CD14-positive monocyte (primary cell): ENCODE results near the gene CBY2. TPM values are rescaled to one million over a fixed set of nuclear protein-coding genes. Genes with fewer than 3 reads are reported as not detected.

ENCODE experiments used
- DNase-seq, 3 donors: peaks; one replicate each; pipeline ENCODE4 v3.0.0-alpha.2; 2011 to 2022
- H2AFZ ChIP-seq: 2 replicates; pipeline ENCODE4 v1.6.0; 2012; ENCODE audit warnings: mild to moderate bottlenecking, low read depth, low read length, inconsistent platforms; ENCODE audit not compliant: insufficient read depth, poor library complexity, severe bottlenecking
- H3K27ac ChIP-seq, 2 donors: 1 replicate in 1 of 2; 2 replicates in 1 of 2; pipeline ENCODE4 v1.5.1; 2012 to 2013; ENCODE audit warnings: low read length in 2 of 2, control low read depth in 1 of 2, inconsistent platforms in 1 of 2, low read depth in 1 of 2, mild to moderate bottlenecking in 1 of 2
- H3K27me3 ChIP-seq, 2 donors: one replicate each; pipeline versions ENCODE4 v1.6.0 to v1.6.1; 2011 to 2013; ENCODE audit warnings: low read length in 2 of 2; ENCODE audit not compliant: control insufficient read depth in 2 of 2, insufficient read depth in 2 of 2
- H3K36me3 ChIP-seq, 2 donors: replicated peaks in 1 of 2; 1 replicate in 1 of 2; 2 replicates in 1 of 2; pipeline versions ENCODE4 v1.5.1 to v1.6.1; 2012 to 2013; ENCODE audit warnings: low read length in 2 of 2, control low read depth in 1 of 2, inconsistent platforms in 1 of 2, mild to moderate bottlenecking in 1 of 2; ENCODE audit not compliant: insufficient read depth in 2 of 2, control insufficient read depth in 1 of 2
- H3K4me1 ChIP-seq, 2 donors: 1 replicate in 1 of 2; 2 replicates in 1 of 2; pipeline versions ENCODE4 v1.5.1 to v1.6.1; 2012 to 2013; ENCODE audit warnings: low read length in 2 of 2, control low read depth in 1 of 2, inconsistent platforms in 1 of 2, mild to moderate bottlenecking in 1 of 2, moderate library complexity in 1 of 2; ENCODE audit not compliant: insufficient read depth in 2 of 2, control insufficient read depth in 1 of 2
- H3K4me2 ChIP-seq: replicated peaks from 2 replicates; pipeline ENCODE3; 2012; ENCODE audit warnings: low read length, moderate library complexity, mild to moderate bottlenecking; ENCODE audit not compliant: poor library complexity, severe bottlenecking; ENCODE audit errors: extremely low read depth
- H3K4me3 ChIP-seq, 3 experiments: fragments of 200-600 bp in 1 of 3; sonication (generic) in 1 of 3; replicated peaks in 1 of 3; 1 replicate in 2 of 3; 2 replicates in 1 of 3; pipeline ENCODE4 v1.5.1; 2011 to 2013; ENCODE audit warnings: low read length in 3 of 3, mild to moderate bottlenecking in 3 of 3, control low read depth in 2 of 3, low read depth in 2 of 3, inconsistent platforms in 1 of 3, moderate library complexity in 1 of 3
- H3K79me2 ChIP-seq: 2 replicates; pipeline ENCODE4 v1.6.0; 2012; ENCODE audit warnings: mild to moderate bottlenecking, control low read depth, inconsistent platforms, low read length, moderate library complexity; ENCODE audit not compliant: insufficient read depth
- H3K9ac ChIP-seq: 2 replicates; pipeline ENCODE4 v1.6.0; 2017; ENCODE audit warnings: low read length, mild to moderate bottlenecking; ENCODE audit not compliant: insufficient read depth, poor library complexity, severe bottlenecking
- H3K9me3 ChIP-seq, 2 donors: replicated peaks in 1 of 2; 1 replicate in 1 of 2; 2 replicates in 1 of 2; pipeline versions ENCODE4 v1.5.1 to v1.6.1; 2012 to 2013; ENCODE audit warnings: low read length in 2 of 2, control low read depth in 1 of 2; ENCODE audit not compliant: control insufficient read depth in 1 of 2, insufficient read depth in 1 of 2
- H4K20me1 ChIP-seq: 2 replicates; pipeline ENCODE4 v1.6.0; 2012; ENCODE audit warnings: mild to moderate bottlenecking, low read length, control low read depth, moderate library complexity; ENCODE audit not compliant: insufficient read depth
- H3K27ac Mint-ChIP-seq, 7 donors: one replicate each; pipeline ENCODE4 v1.8.0; 2020; ENCODE audit warnings: mild to moderate bottlenecking in 7 of 7, mixed read lengths in 7 of 7, moderate library complexity in 6 of 7, inconsistent platforms in 2 of 7
- H3K27me3 Mint-ChIP-seq, 3 donors: one replicate each; pipeline ENCODE4 v1.8.0; 2021 to 2022; ENCODE audit warnings: low read depth in 3 of 3, mild to moderate bottlenecking in 3 of 3, mixed read lengths in 3 of 3, moderate library complexity in 3 of 3, inconsistent platforms in 1 of 3
- H3K36me3 Mint-ChIP-seq, 2 donors: one replicate each; pipeline ENCODE4 v1.8.0; 2020; ENCODE audit warnings: mixed read lengths in 2 of 2, inconsistent platforms in 1 of 2, mild to moderate bottlenecking in 1 of 2
- H3K4me1 Mint-ChIP-seq: one replicate; pipeline ENCODE4 v1.8.0; 2020; ENCODE audit warnings: mild to moderate bottlenecking, mixed read lengths
- H3K4me3 Mint-ChIP-seq, 2 donors: one replicate each; pipeline ENCODE4 v1.8.0; 2020; ENCODE audit warnings: mild to moderate bottlenecking in 2 of 2, mixed read lengths in 2 of 2, moderate library complexity in 1 of 2
- H3K9me3 Mint-ChIP-seq, 7 donors: one replicate each; pipeline ENCODE4 v1.8.0; 2020 to 2022; ENCODE audit warnings: mixed read lengths in 7 of 7, mild to moderate bottlenecking in 6 of 7, moderate library complexity in 6 of 7, inconsistent platforms in 2 of 7
- CTCF ChIP-seq: fragments of 200-600 bp; IDR thresholded peaks from one replicate; pipeline ENCODE4 v1.8.0; 2022; ENCODE audit warnings: antibody characterized with exemption, mild to moderate bottlenecking
- WGBS: methylation state at CpG from one replicate; pipeline ENCODE4 v1.1.5; 2013; ENCODE audit warnings: missing lambda C conversion rate; ENCODE audit not compliant: insufficient coverage; 5-methylcytosine and 5-hydroxymethylcytosine counted together
- intact Hi-C, 2 donors: fragments of 100-400 bp; cut with micrococcal nuclease; formaldehyde crosslinking; loops; one replicate each; pipeline versions ENCODE4 v1.15.0 to v1.15.1; 2023
- polyA plus RNA-seq, 3 donors: library from polyadenylated mRNA; depleted of rRNA in 1 of 3; unstranded in 2 of 3; stranded (reverse) in 1 of 3; fragments of 300-500 nt in 2 of 3; fragments of >200 nt in 1 of 3; fragmentation: Illumina TruSeq in 2 of 3; gene quantifications; 1 replicate in 2 of 3; 2 replicates in 1 of 3; pipeline ENCODE4 v1.2.3, GENCODE V29; 2012 to 2021

Gene CBY2
- polyA plus RNA-seq, 3 donors, result not detected

DNA sequence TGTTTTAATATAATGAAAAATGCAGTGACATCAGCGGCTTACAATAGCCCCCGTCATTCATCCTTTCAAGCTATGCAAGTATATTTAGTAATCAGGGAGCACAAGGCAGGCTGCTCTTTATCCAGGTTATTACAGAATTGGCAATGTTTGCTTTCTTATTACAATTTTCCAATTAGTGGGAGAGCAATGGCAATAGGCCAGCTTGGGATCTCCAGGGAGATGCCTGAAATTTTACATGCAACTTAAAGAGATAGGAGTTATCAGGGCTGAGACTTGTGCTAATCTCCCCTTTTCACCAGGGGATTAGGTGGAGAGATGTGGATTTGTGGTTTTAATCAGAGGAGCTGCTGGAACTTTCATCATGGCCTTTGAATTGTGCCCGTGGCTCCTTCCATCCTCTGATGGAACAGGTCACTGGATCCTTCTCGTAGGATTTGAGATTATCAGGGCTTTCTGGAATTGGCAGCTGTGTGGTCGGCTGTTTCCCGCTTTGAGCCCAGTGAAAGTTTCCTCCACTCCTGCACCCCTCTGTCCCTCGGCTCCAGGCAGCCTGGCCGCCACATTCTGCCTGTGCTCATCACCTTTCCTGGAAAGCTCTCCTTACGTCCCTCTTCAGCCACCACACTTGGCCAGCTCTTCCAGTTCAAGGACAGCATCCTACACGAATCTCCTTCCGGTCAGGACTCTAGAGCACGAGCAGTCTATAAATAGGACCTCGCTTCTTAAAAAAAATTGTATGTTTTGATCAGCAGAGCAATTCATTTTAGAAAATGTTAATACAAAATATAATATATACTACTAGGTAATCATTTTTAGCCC is 47.0 kb downstream of the CBY2 start:
- H3K9ac ChIP-seq, result no peak overlapping the region
- H2AFZ ChIP-seq, result no peak overlapping the region
- no peak overlapping the region for H3K4me2 ChIP-seq
- H3K4me3 ChIP-seq, result no peak overlapping the region
- H3K27ac ChIP-seq, result no peak overlapping the region
- Mint-ChIP-seq H3K9me3 (peaks cover 10 to 19% (median 15%) of the 10 kb centered on the region in 7 donors), H3K4me3 (no peak overlapping the region), H3K36me3 (no peaks in the 10 kb centered on the region), H3K27ac (peak overlapping the region in 1 of 7 donors; percentile 79), H3K4me1 (peaks cover 19% of the 10 kb centered on the region), H3K27me3 (peaks cover 0 to 1% (median 0%) of the 10 kb centered on the region in 3 donors)
- no peaks in the 10 kb centered on the region for H3K36me3 ChIP-seq
- H3K4me1 ChIP-seq, result peaks cover 6 to 8% of the 10 kb centered on the region in 2 donors
- intact Hi-C loops, result no loop called here
- TF ChIP-seq CTCF, result no peak
- H3K79me2 ChIP-seq, result no peaks in the 10 kb centered on the region
- H3K27me3 ChIP-seq, result no peaks in the 10 kb centered on the region
- H3K9me3 ChIP-seq, result peaks cover under 1 to 6% of the 10 kb centered on the region in 2 donors
- H4K20me1 ChIP-seq, result no peaks in the 10 kb centered on the region
- no peak for DNase-seq
- 89% methylated on average over 5 of the region's 13 CpGs for WGBS

DNA sequence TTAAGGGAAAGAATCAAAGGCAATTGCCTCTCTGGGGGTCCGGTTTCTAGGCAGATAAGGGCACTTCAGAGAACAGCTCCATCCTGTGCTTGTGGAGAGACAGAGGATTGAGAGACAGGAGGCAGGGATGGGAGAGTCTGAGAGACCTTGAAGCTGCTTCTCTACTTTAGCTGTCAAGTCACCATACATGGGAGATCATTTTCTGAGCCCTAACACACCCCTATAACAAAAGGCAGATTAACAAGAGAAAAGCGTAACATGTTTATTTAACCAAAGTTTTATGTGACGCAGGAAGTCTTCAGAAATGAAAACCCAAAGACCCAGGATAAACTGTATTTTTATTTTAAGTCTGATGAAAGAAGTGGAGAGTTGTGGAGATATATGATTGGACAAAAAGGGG is 48.4 kb downstream of the CBY2 start:
- WGBS, result 100% methylated on average over 1 of the region's 3 CpGs

More for the DNA sequence above, 48.4 kb downstream of the CBY2 start:
- Histone ChIP-seq H3K4me1 (peaks cover 6 to 8% of the 10 kb centered on the region in 2 donors), H3K27me3 (no peaks in the 10 kb centered on the region), H2AFZ (no peak overlapping the region), H3K36me3 (no peaks in the 10 kb centered on the region), H3K79me2 (no peaks in the 10 kb centered on the region), H3K4me3 (no peak overlapping the region), H3K9me3 (peaks cover 6 to 9% of the 10 kb centered on the region in 2 donors), H4K20me1 (no peaks in the 10 kb centered on the region), H3K9ac (no peak overlapping the region), H3K27ac (no peak overlapping the region), H3K4me2 (no peak overlapping the region)
- no peak overlapping the region for H3K4me3 Mint-ChIP-seq
- H3K27me3 Mint-ChIP-seq, result peaks cover 0 to 1% (median 0%) of the 10 kb centered on the region in 3 donors
- peaks cover 19% of the 10 kb centered on the region for H3K4me1 Mint-ChIP-seq
- H3K36me3 Mint-ChIP-seq, result no peaks in the 10 kb centered on the region
- H3K27ac Mint-ChIP-seq, result no peak overlapping the region
- intact Hi-C loops, result no loop called here
- peaks cover 17 to 27% (median 21%) of the 10 kb centered on the region in 7 donors for H3K9me3 Mint-ChIP-seq
- DNase-seq, result no peak
- TF ChIP-seq CTCF, result no peak
